Stimulated activated CD4-positive, alpha-beta T cell treated with anti-CD3 and anti-CD28 coated beads, Interleukin-15, amount 100 ng/mL, for 1 hour (primary cell): ENCODE results near the gene CAV1.
"Not testable (repeated sequence)": the region's sequence is repeated elsewhere in the genome, so short reads cannot be mapped to it uniquely, and the experiment has no call there.

Experiments
- DNase-seq, 2 donors: peaks; one replicate each; pipeline ENCODE4 v3.0.0-alpha.2; 2020; ENCODE audit warnings: low read depth in 1 of 2, low spot score in 1 of 2

CAV1 gene

DNA sequence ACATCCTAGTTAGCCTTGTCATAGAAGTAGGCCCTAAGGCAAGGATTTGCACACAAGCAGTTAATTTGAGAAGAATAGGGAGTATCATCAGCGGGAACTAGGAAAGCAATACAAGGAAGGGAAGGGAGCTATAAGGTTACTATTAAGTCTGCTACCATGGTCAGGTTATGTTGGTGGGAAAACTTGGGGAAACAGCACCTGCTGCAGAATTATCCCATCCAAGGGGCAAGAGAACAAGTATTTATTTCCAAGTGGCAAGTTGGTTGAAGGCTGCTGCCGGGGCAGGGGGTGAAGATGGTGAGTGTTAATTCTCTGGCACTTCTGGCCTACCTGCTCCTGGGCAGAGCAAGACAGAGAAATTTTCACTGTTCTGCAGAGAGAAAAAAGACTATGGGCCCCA is 55.0 kb downstream of the CAV1 start:
- DNase-seq, result no peak

DNA sequence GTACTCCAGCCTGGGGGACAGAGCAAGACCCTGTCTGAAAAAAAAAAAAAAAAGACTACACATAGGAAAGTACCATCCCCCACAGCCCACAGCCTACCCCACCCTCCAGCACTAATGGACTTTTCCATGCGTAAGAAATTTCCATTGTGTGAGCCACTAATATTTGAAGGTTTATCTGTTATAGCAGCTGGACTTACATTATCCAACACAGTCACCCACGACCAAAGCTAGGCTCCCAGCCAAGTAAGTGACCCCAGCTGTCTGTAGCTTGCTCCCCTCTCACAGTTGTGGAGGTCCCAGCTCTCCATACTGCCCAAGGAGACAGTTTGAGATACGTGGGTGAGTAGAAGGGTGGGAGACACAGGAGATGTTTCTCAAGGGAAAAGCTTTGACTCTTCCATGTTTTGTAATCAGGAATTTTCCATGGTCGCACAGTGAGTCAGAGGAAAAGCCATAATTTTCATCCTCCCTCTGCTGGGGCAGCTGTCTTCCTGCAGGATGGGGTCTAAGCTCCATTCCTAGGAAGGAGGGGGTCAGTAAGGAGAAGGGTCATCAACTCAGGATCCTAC is 57.4 kb downstream of the CAV1 start:
- no peak for DNase-seq

DNA sequence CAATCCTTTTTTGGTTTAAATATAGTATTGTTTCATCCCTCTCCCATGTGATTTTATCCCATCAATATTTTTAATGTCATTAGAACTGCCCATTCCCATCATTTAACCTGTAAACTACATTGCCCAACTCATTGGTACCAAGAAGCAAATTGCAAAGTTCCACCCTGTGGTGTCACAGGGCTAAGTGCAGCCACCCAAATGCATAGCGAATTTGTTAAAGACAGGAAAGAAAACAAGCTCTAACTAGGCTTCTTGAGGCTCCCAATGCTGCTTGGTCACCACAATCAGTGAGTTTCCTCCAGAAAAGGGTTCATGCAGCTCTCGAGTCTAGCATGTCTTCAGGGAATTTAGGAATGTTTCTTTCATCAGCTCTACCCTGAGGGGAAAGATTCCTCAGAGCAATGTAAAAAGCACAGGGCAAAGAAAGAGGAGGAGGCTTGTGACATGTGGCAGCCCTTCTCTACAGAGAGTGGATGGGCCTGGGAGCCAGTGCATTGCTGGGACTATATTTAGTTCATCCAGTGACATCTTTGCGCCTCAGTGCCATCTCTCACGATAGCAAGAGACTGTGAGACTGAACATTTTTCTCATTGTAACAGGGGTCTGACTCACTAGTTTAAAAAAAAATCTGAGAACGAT is 58.1 kb downstream of the CAV1 start:
- no peak for DNase-seq

DNA sequence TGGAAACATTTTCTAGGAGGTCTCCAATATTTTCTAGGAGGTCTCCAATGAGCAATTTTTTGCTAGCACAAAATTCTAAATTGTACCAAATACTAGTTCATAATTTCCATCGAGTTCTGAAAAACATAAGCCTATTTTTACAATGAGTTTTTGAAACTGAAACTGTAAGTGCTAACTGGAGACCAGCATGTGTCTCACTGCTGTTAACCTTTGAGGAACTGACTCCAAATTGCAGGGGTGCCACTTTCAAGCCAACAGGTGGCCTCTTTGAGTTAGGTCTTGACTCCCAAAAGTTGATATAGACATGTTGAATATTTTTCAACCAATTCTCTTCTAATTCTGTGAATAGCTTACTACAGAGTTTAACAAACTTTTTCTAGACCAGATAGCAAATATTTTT is 58.8 kb downstream of the CAV1 start:
- DNase-seq, result no peak

DNA sequence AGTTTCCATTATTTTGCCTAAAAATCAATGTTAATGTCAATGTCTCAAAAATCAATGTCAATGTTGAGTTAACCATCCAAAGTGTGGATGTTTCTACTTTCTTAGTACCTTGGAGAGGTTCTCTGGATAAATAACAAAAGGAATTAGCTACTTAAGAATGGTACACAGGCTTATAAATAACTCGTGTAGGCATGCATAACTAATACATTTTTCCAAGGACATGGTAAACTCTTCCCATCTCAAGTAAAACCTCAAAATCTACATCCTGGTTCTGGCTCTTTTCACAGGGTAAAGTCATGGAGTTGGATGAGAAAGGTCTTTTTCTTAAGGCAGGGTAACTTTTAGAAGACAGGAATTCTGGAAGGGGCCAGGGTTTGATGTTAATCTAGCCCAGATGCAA is 59.9 kb downstream of the CAV1 start:
- DNase-seq, result no peak

DNA sequence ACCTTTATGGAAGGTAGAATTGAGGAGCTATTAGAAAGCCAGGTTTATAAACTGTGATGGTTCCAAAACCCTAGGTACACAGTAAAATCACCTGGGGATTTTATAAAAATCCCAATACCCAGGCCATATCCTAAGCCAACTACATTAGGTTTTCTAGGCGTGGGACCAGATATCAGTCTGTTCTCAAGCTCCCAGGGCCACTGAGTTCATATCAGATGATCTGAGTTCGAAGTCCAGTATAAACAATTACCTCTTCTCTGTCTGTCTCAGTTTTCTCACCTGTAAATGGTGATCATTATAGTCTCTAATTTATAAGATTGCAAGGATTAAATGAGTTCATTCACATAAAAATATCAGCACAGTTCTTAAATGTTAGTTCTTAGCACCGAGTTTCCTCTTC is 60.6 kb downstream of the CAV1 start:
- DNase-seq, result no peak

DNA sequence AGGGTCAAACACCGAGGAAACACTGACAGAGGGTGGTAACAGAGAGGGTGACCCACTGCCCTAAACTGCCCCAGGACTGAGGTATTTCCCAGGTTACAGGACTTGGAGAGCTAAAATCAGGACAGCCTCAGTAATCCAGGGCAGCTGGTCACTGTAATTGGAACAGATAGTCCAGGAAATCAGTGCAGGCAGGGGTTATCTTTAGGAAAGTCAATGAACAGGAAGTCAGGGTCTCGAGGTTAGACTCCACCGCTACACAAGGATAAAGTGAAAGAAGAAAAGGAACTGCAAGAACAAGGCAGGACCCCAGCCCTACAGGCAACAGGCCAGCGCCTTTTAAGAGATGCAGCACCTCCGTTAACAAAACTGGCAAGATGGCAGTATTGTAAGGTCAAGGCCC is 61.1 kb downstream of the CAV1 start:
- no peak for DNase-seq

DNA sequence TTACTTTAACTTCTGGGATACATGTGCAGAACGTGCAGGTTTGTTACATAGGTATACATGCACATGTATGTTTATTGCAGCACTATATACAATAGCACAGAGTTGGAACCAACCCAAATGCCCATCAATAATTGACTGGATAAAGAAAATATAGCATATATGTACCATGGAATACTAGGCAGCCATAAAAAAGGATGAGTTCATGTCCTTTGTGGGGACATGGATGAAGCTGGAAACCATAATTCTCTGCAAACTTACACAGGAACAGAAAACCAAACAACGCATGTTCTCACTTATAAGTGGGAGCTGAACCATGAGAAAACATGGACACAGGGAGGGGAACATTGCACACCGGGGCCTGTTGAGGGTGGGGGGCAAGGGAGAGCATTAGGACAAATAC is 62.4 kb downstream of the CAV1 start:
- not testable (repeated sequence) for DNase-seq

DNA sequence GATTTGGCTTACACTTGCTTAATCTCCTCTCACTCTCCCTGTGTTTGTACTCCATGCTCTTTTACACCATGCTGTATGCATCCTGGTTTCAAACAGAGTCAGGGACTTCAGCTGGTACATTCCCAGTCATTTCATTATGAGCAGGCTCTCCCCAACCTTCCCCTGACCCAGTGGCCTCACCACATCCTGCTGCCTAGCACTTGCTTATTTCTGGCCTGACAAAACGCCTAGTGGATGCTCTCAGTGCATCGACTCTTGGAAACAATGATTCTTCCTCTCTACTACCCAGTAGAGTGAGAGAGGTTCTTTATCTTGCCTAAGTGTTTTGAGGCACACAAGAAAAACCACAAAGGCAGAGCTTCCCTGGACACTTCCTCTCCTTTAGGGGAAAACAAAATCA is 63.4 kb downstream of the CAV1 start:
- DNase-seq, result no peak

DNA sequence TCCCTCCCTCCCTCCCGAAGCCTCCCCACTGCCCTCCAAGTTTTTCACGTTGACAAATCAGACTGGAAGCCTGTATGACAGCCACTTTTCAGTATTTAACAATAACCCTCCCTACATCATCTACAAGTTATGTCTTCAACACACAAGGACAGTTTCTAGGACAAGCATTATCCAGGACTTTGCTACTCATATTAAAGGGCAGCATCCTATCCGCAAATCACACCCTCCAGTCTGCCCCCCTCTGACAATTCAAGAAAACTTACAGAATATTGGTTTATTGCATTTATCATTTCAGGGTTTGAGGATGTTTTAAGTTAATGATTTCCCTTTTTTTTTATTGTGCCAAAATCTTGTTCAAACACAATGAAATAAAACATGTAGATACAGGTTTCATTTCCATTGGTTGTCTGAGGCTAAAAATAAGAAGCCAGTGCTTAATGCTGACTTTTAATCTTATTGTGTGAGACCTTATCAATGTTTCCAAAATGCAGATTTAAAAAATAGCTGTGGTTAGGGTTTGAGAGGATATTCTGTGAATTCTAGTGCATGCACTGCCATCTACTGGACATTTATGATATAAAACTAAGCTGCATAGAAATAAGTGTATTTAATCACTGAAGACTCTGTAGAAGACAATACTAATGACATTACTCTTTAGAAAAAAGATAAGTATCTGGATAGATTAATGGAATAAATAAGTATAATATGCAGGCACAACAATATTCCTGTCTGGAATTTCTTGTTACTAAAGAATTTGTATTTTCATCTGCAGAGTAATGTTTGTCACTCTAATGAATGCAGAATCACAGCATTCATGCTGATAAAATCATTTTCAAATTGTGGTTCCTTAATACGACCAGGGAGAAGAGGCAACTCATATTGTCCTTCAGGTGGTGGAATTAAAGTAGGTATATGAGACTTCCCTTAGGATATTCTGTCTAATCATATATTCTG is 64.1 kb downstream of the CAV1 start:
- no peak for DNase-seq

DNA sequence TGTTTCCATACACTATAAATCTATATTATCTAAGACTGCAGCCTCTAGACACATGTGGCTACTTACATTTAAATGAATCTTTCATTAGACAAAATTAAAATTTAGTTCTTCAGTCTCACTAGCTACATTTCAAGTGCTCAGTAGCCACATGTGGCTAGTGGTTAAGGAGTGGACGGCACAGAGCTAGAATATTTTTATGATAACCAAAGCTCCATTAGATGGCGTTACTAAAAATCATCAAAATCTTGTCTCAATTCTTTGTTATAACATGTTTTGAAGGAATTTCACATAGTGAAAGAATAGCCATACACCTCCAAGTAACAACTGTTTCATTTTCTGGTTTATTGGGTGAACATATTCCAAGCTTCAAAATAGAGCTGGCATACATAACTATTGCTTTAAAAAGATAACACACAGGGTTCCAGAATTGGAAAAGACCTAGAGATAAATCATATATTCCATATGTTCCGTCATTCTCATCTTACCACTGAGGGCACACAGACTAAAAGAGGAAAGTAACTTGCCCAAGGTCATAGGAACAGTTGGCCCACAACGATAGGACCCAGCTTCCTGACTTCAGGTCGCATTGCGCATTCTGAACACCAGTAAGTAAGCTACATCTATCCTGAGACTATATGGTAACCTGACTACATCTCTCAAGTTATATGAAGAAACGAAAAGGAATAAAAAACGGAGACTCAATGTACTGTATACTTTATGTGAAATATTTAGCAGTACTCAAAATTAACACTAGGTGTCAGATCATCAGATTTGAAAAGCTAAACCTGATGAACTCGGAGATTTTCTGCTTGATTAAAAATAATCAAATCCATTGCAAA is 66.6 kb downstream of the CAV1 start:
- no peak for DNase-seq

DNA sequence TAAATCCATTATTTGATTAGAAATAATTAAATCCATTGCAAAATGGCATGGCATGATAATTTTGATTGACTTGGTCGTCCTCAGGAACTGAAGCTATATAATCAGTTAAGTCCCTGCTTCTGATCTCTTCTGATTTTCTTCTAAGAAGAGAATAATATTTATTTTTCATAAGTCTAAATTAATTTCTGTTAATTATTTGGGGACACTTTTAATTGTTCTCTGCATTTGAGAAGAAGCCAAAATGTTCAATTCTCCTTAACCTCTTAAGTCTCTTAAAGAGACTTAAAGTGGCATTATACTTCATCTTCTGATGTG is 67.2 kb downstream of the CAV1 start:
- DNase-seq, result no peak

DNA sequence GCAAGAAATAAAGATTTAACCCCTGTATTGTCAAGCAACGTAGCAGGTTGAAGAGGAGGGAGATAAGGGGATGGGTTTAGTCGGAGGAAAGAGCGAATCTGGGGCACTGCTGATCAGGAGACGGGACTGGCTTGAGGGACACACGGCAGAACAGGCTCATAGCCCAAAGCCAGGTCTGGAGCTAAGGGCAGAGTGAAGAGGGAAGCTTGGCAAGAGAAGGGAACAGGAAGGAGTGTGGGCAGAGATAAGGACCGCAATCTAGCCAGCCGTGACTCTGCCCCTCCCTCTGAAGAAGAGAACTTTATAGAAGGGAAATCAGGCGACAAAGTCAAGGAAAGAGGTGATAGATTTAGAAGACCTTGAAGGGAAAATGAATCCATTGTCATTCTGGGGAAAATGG is 67.6 kb downstream of the CAV1 start:
- no peak for DNase-seq

DNA sequence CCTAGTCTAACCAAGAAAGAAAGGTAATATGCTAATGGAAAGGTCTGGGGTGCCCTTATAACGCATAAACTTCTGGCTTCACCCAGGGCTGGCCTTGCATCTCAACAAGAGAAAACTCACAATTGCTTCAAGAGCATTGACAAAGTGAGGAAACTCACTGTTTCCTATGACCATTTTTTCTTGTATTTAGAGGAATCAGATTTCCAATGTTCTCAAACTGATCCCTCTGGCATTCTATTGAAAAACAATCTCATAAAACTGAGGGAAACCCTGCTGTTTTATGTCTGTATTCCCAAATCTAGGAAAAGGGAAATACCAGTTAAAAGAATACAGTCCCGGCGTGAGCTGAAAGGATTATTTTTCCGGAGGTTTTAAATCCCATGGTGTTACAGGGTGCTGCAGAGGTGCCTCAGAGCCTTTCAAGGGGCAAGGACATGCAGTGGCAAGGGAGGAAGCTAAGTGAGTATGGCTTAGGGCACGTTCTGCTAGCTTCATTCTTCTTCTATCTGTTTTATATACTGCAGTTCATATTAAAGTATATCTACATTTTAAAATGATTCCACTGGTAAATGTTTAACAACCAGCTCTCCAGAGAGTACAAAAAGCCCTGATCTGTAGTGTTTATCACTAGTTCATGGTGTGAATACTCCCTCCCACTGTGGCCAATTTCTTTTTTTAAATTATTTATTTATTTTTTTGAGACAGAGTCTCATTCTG is 68.7 kb downstream of the CAV1 start:
- DNase-seq, result no peak

DNA sequence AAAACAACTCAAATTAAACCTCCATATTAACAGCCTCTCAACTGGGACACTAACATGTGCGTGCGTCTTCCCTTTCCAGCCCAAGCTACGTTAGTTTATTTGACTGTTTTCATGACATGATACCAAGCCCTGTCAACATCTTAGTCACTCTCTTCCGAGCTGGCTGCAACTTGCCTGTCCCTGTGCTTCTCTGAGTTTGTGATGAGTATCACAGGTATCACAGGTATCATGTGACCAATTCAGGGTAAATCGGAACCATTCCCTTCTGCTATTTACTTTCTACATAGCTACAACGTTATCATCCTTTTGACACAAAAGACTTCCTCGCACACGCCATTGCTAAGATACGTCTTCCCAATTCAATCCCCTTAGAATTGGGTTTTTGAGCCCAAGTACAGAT is 70.2 kb downstream of the CAV1 start:
- DNase-seq, result no peak

DNA sequence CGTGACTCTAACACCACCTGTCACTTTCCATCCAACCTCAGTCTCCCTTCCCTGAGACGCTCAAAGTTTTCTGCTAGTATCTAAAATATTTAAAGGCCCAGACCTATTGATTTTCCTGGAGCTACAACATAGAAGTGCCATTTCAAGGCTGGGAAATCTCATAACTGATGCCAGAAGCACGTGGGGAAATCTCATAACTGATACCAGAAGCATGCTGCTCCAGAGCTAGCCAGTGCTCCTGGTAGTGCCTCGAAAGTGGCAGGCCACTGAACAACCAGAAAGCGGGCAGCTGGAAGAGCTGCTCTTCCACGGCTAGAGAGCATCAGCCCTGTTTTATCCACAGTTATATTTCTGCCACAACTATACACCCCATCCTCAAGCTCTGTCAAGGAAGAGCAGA is 72.5 kb downstream of the CAV1 start:
- no peak for DNase-seq

DNA sequence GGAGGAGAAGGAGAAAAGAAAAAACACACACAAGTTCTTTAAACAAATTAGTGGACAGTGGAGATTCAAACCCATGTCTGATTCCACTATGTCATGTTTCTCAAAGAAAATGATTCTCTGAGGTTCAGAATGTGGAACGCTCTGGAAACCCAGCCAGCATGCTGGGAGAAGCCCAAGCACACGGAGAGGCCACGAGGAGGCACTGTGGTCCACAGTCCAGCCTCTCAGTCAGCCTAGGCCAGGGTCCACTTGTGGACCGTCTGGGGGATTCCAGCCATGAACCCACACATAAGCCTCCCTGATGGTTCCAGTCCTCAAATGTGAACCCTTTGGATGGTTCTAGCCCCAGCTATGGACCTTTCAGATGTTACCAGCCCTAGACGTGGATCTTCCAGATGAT is 73.4 kb downstream of the CAV1 start:
- no peak for DNase-seq

DNA sequence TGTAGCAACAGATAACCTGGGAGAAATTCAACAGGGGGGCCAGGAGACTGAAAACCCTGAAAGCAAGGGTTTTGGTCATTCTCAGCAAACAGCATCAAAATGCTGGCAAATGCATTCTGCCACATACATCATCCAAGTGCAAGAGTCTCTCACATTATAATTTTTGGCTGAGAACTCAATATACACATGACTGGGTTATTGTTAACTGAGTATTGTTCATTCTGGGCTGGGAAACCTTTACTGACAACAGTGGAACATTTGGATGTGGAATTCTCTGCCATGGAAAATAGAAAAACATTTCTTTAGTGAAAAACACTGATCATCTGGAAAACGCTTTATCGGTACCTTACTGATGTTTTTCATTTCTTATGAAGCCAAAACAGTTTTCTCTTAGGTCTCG is 74.0 kb downstream of the CAV1 start:
- no peak for DNase-seq

DNA sequence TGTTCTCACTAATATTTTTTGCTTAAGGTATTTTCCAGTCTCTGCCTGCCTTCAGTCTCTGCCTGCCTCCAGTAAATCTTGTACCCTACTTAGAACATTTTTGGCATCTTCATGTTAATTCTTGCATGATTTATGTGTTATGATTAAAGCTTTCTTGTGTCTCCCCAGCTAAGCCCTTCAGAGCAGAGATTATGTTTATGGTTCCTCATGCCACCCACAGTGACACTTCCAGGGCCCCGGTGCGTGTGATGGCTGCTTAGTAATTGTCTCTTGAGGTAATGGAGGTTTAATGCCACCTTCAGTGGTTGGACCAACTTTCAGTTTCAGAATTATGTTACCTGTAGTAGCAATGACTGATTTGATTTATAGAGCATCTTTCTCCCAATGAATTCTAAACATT is 76.6 kb downstream of the CAV1 start:
- no peak for DNase-seq

DNA sequence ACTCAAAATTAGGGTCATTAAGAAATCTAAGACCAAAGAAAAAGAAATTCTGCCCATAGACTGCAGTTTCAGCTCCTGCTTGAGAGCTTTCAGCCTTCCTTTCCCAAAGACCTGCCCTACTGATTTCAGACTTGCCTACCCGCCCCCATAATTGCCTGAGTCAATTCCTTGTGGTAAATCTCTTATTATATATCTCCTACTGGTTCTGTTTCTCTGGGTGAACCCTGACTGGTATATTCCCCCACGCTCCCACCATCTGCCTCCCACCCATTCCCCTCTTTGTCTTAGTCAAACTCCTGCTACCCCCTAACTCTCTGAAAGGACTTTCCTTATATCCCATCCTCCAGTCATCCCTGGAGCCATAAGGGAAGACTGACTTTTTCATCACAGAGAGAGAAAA is 82.5 kb downstream of the CAV1 start:
- no peak for DNase-seq

DNA sequence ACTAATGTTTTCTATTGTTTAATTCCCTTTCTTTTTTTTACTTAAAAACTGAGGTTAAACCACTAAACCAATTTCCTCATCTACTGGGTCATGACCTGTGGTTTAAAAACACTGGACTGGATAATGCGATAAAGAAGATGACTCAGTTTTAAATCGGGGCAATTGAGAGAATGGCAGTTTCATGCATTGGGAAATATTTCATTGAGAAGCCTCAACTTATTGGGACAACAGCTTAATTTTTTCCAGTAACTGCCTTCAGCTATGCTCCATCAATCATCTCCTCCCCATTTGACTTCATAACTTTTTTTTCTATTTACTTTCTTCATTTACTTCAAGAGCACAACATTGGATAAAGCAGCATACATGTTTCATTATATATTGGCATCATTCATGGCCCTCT is 85.4 kb downstream of the CAV1 start:
- no peak for DNase-seq
